ENCODE results near the gene ASB4. TPM values are rescaled to one million over a fixed set of nuclear protein-coding genes. Genes with fewer than 3 reads are reported as not detected.

Gene ASB4
- total RNA-seq, 1 donor = not detected

- no peak for DNase-seq (ENCODE audit: low read depth)
- TF ChIP-seq, protein P1, sequence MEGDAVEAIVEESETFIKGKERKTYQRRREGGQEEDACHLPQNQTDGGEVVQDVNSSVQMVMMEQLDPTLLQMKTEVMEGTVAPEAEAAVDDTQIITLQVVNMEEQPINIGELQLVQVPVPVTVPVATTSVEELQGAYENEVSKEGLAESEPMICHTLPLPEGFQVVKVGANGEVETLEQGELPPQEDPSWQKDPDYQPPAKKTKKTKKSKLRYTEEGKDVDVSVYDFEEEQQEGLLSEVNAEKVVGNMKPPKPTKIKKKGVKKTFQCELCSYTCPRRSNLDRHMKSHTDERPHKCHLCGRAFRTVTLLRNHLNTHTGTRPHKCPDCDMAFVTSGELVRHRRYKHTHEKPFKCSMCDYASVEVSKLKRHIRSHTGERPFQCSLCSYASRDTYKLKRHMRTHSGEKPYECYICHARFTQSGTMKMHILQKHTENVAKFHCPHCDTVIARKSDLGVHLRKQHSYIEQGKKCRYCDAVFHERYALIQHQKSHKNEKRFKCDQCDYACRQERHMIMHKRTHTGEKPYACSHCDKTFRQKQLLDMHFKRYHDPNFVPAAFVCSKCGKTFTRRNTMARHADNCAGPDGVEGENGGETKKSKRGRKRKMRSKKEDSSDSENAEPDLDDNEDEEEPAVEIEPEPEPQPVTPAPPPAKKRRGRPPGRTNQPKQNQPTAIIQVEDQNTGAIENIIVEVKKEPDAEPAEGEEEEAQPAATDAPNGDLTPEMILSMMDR (IDR thresholded peaks at IDR 0.05; ENCODE audit: insufficient read depth, low read length) = no peak
- no peak overlapping the region for H3K4me3 ChIP-seq (ENCODE audit: low read depth, low read length)
These were observed 23.5 kb downstream of the ASB4 start for GRCh38 chr7:95509199-95509598.

- DNase-seq (ENCODE audit: low read depth) = peak; percentile 80
- no peak overlapping the region for H3K4me3 ChIP-seq (ENCODE audit: low read depth, low read length)
- TF ChIP-seq, protein P1 (IDR thresholded peaks at IDR 0.05; ENCODE audit: insufficient read depth, low read length) = peak; percentile 91
These were observed 26.0 kb downstream of the ASB4 start for GRCh38 chr7:95511716-95512260.

GRCh38 chr7:95517458-95517857 lies 31.7 kb downstream of the ASB4 start:
- TF ChIP-seq, protein P1 (IDR thresholded peaks at IDR 0.05; ENCODE audit: insufficient read depth, low read length) = no peak
- H3K4me3 ChIP-seq (ENCODE audit: low read depth, low read length) = no peak overlapping the region
- no peak for DNase-seq (ENCODE audit: low read depth)

GRCh38 chr7:95517870-95518269 lies 32.1 kb downstream of the ASB4 start:
- H3K4me3 ChIP-seq (ENCODE audit: low read depth, low read length) = no peak overlapping the region
- TF ChIP-seq, protein P1 (IDR thresholded peaks at IDR 0.05; ENCODE audit: insufficient read depth, low read length) = no peak

GRCh38 chr7:95520136-95520535 lies 34.4 kb downstream of the ASB4 start:
- no peak for DNase-seq (ENCODE audit: low read depth)
- TF ChIP-seq, protein P1 (IDR thresholded peaks at IDR 0.05; ENCODE audit: insufficient read depth, low read length) = no peak
- H3K4me3 ChIP-seq (ENCODE audit: low read depth, low read length) = no peak overlapping the region

More at GRCh38 chr7:95517870-95518269, 32.1 kb downstream of the ASB4 start:
- DNase-seq (ENCODE audit: low read depth) = no peak

GRCh38 chr7:95525503-95525902 lies 39.8 kb downstream of the ASB4 start:
- no peak overlapping the region for H3K4me3 ChIP-seq (ENCODE audit: low read depth, low read length)
- TF ChIP-seq, protein P1 (IDR thresholded peaks at IDR 0.05; ENCODE audit: insufficient read depth, low read length) = no peak
- no peak for DNase-seq (ENCODE audit: low read depth)
